GM19240 (cell line): ENCODE measurements around the gene CWF19L1.
A peak's percentile ranks its signal among the peaks of the same experiment; 100 is the strongest.
"Not testable (repeated sequence)": the region's sequence is repeated elsewhere in the genome, so short reads cannot be mapped to it uniquely, and the experiment has no call there.

Experiments
- DNase-seq: peaks from one replicate; pipeline ENCODE4 v3.0.0; 2011; ENCODE audit warnings: low spot score; ENCODE audit not compliant: insufficient read length

CWF19L1 gene

GRCh38 chr10:100267239-100268104 is at the start of gene CWF19L1:
Gene CWF19L1, minus strand, starts transcription at chr10:100267638. Its CDS starts 45 bp downstream, at chr10:100267593.
- DNase-seq, result peak; percentile 49

- DNase-seq, result no peak
Observed at GRCh38 chr10:100315615-100316014, 48.2 kb upstream of the CWF19L1 start.

GRCh38 chr10:100311298-100311697 is 43.9 kb upstream of the CWF19L1 start:
- no peak for DNase-seq

- DNase-seq, result no peak
Observed at GRCh38 chr10:100307684-100308083, 40.2 kb upstream of the CWF19L1 start.

GRCh38 chr10:100306861-100307260 is 39.4 kb upstream of the CWF19L1 start:
- no peak for DNase-seq

GRCh38 chr10:100304414-100304813 is 37.0 kb upstream of the CWF19L1 start:
- no peak for DNase-seq

GRCh38 chr10:100303724-100304319 is 36.4 kb upstream of the CWF19L1 start:
- DNase-seq, result no peak

- not testable (repeated sequence) for DNase-seq
Observed at GRCh38 chr10:100301123-100301522, 33.7 kb upstream of the CWF19L1 start.

GRCh38 chr10:100297242-100297641 is 29.8 kb upstream of the CWF19L1 start:
- DNase-seq, result no peak

GRCh38 chr10:100293066-100293465 is 25.6 kb upstream of the CWF19L1 start:
- no peak for DNase-seq

- DNase-seq, result not testable (repeated sequence)
Observed at GRCh38 chr10:100292300-100292699, 24.9 kb upstream of the CWF19L1 start.

- no peak for DNase-seq
Observed at GRCh38 chr10:100291356-100291755, 23.9 kb upstream of the CWF19L1 start.

GRCh38 chr10:100289641-100290040 is 22.2 kb upstream of the CWF19L1 start:
- DNase-seq, result no peak

- no peak for DNase-seq
Observed at GRCh38 chr10:100288196-100288595, 20.8 kb upstream of the CWF19L1 start.

- no peak for DNase-seq
Observed at GRCh38 chr10:100287756-100288155, 20.3 kb upstream of the CWF19L1 start.

GRCh38 chr10:100286051-100287033 is 18.9 kb upstream of the CWF19L1 start, which contains the start of gene BLOC1S2:
Gene BLOC1S2, minus strand, starts transcription at chr10:100286680. Its CDS starts 21 bp downstream, at chr10:100286659.
- peak; percentile 90 for DNase-seq

GRCh38 chr10:100285326-100285725 is 17.9 kb upstream of the CWF19L1 start:
- DNase-seq, result not testable (repeated sequence)

GRCh38 chr10:100282907-100283306 is 15.5 kb upstream of the CWF19L1 start:
- DNase-seq, result no peak

GRCh38 chr10:100276971-100277370 is 9.5 kb upstream of the CWF19L1 start:
- DNase-seq, result not testable (repeated sequence)

- no peak for DNase-seq
Observed at GRCh38 chr10:100265821-100266485, 1.5 kb downstream of the CWF19L1 start.

- no peak for DNase-seq
Observed at GRCh38 chr10:100254191-100254590, 13.2 kb downstream of the CWF19L1 start.
